Measurements from ENCODE around the gene MYO18A.

The MYO18A gene

DNA sequence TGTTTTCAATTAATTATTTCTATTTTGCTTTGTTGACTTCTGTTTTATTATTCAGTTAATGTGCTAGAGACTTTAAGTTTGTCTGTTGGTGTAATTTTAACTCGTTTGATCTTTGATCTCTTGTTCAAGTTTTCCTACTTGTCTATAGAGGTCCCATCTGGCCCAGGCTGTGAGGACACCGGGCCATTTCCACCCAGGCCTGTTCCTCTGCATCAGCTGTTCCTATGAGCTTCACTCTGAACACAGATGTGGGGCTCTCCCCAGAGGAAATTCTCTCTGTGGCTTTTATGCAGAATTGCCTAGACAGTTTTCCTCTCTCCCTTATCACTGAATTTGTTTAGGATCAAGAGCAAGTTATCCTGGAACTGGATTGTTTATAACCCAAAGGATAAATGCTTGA, 44.7 kb downstream of the MYO18A start:
- no peak for DNase-seq (ENCODE audit: insufficient read length, low spot score)
- no peak for FAIRE-seq

DNA sequence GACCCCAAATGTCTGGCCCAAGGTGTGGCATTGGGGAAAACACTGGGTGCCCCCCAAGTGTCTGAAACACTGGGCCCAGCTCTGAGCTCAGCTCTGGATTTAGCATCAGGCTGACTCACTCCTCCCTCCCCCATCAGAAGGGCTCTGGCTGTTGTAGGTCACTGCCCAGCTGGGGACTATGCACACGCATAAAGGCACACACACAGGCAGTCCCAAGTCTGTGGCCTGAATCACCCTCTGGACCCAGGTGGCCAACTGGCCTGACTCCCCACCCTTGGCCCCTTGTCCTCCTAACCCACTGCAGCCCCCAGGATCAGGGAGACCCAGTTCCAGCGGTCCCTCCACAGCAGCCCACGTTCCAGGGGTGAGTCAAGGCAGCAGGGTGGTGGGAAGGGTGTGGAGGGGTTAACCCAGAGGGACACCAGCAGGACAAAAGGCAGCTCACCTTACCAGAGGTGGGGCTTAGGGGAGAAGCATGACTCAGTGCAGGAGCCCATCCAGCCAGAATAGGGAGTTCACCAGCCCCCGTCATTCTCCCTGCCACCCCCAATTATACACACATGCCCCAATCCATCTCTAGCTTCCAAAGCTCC, 47.0 kb downstream of the MYO18A start:
- DNase-seq (ENCODE audit: insufficient read length, low spot score) (peak; percentile 65), FAIRE-seq (peak; percentile 33)

- peak; percentile 70 for FAIRE-seq
- peak; percentile 31 for DNase-seq (ENCODE audit: insufficient read length, low spot score)
Measured at GRCh38 chr17:29131814-29132682, 48.1 kb downstream of the MYO18A start.

- DNase-seq (ENCODE audit: insufficient read length, low spot score): no peak
- FAIRE-seq: no peak
Measured at GRCh38 chr17:29129731-29130130, 50.5 kb downstream of the MYO18A start.

- FAIRE-seq: no peak
- no peak for DNase-seq (ENCODE audit: insufficient read length, low spot score)
Measured at GRCh38 chr17:29127840-29128239, 52.4 kb downstream of the MYO18A start.

- DNase-seq (ENCODE audit: insufficient read length, low spot score) (no peak), FAIRE-seq (no peak)
Measured at GRCh38 chr17:29126268-29126930, 53.8 kb downstream of the MYO18A start.

GRCh38 chr17:29125651-29126050, 54.5 kb downstream of the MYO18A start:
- FAIRE-seq: no peak
- no peak for DNase-seq (ENCODE audit: insufficient read length, low spot score)

DNA sequence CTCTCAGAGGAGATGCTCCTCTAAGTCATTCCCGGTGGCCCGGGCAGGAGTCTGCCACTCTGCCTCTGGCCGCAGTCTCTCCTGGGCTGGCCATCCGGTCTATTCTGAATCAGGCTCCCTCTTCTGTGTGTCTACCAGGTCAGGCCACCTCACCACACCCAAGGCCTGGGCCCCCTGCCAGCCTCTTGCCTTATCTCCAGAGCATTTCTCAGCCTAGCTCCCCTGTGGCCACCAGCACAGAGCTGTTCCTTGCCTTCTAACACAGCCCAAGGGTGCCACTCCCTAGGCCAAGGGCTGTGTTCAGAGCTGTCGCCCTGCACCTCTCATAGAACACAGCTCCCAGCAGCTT, 55.3 kb downstream of the MYO18A start:
- FAIRE-seq (no peak), DNase-seq (ENCODE audit: insufficient read length, low spot score) (no peak)

GRCh38 chr17:29124135-29124924, 55.9 kb downstream of the MYO18A start:
- peak; percentile 83 for DNase-seq (ENCODE audit: insufficient read length, low spot score)
- no peak for FAIRE-seq

DNA sequence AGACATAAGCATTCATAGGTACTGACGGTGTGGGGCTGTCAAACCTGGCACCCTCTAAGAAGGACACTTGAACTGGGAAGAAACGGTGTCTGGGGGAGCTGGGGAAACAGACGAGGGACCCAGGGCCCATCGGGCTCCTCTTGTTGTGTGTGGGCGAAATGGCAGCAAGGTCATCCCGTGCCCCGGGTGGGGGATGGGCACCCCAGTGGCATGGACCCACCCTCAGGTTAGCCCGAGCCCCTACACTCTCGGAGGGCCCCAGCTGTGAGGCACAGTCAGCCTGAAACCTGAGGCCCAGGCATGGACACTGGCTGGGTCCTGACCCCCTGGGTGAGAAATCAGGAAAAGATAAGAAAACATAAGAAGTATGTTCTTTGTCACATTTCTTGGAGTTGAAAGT, 57.1 kb downstream of the MYO18A start:
- DNase-seq (ENCODE audit: insufficient read length, low spot score) (no peak), FAIRE-seq (no peak)

DNA sequence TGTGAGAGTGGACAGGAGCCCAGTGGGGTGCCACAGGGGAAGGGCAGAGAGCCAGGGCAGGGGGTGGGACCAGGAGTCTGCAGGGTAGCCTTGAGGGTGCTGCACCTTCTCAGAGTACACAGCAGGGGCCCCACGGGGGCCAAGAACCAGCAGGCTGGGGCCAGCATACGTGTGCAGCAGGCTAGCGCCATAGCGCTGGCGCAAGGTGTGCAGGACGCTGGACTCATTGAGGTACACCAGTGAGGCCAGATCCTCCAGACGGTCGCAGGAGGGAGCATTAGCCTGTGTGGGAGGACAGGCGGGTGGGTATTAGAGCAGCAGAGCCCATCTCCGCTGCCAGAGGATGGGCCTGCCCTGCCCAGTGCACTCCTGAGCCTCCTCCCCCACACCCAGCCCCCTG, 58.8 kb downstream of the MYO18A start:
- DNase-seq (ENCODE audit: insufficient read length, low spot score) (no peak), FAIRE-seq (no peak)

GRCh38 chr17:29120433-29120832, 59.8 kb downstream of the MYO18A start:
- DNase-seq (ENCODE audit: insufficient read length, low spot score): no peak
- FAIRE-seq: no peak

DNA sequence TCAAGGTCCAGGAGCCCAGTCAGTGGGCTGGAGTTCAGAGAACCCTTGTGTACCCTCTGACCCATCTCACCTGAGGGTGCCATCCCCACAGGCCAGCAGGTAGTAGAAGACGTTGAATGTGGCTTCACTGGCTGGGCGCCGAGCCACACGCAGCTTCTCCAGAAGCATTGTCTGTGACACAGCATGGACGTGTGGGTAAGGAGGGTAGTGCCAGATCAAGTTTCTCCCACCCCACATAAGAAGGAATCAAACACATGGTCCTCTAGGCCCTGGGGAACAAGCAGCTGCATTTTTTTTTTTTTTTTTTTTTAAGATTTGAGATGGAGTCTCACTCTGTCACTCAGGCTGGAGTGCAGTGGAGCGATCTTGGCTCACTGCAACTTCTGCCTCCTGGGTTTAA, 60.9 kb downstream of the MYO18A start:
- DNase-seq (ENCODE audit: insufficient read length, low spot score) (no peak), FAIRE-seq (no peak)

- DNase-seq (ENCODE audit: insufficient read length, low spot score) (peak; percentile 79), FAIRE-seq (peak; percentile 52)
Measured at GRCh38 chr17:29116804-29117753, 63.1 kb downstream of the MYO18A start.

DNA sequence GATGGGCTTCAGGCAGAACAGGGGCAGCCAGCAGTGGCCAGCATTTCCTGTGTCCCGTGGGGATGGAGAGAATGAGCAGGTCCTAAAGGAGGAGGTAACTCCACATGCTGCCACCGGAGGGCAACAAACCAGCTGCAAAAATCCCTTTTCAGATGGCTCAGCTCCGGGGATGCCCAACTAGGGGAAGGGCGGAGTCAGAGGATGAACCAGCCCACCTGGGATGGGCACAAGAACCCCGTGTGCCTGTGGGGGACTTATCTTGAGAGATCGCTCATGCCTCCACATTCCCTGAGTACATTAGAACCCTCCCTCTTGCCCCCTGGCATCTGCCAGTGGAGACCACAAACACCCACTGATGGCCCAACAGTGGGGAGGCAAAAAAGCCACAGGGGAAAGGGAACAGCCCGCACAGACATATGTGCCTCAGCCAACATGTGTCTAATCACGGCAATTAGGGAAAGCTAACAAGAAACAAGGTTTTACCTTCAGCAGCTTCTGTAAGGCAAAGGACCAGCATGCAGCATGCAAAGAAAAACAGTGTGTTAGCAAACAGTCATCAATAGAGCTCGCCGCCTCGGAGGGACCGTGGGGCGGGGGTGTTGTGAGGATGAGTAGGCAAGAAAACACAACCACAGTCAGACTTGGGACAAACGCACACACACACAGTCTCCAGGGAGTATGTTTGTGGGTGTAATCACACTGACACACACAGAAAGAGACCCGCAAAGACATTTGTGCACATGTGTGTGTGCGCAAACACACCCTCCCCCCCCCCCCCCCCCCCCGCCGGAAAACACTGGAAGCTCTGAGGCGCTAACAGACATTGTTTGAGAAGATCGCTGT, 64.0 kb downstream of the MYO18A start:
- FAIRE-seq (peak; percentile 90), DNase-seq (ENCODE audit: insufficient read length, low spot score) (peak; percentile 71)

GRCh38 chr17:29115435-29115834, 64.8 kb downstream of the MYO18A start:
- no peak for FAIRE-seq
- DNase-seq (ENCODE audit: insufficient read length, low spot score): no peak

DNA sequence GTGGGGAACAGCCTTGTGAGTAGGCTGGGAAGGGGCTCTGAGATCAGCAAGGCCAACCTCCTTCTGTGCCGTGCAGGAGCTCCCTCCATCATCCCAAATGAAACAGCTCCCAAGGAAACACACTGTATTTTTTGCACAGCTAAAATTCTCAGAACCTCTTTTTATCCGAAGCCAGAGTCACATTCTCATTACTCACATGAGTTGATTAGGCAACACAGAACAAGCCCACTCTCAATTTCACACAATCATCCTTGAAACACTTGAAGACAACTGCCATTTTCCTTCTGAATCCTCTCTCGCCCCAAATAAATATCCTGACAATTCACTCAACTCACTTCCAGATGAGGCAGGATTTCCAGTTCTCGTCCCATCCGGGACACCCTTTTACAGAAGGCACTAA, 66.1 kb downstream of the MYO18A start:
- no peak for DNase-seq (ENCODE audit: insufficient read length, low spot score)
- FAIRE-seq: no peak

DNA sequence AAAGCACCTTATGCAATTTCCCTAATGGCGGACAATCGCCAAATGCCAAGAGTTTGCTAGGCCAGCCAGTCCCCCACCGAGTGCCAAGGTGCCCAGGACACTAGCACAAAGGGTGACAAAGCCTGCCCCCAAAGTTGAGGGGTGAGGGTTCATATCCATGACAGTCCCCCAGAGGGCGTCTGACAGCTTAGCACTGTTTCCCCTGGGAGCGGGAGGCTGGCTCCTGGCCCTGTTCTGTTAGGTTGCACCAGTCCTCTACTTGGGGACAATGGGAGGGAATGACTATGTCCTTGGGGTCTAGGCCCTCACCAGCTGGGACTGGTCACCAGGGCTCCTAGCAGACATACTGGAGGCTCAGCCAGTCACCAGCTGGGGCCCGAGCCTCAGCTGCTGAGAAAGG, 66.9 kb downstream of the MYO18A start:
- DNase-seq (ENCODE audit: insufficient read length, low spot score): no peak
- no peak for FAIRE-seq

GRCh38 chr17:29112771-29113295, 67.4 kb downstream of the MYO18A start:
- no peak for DNase-seq (ENCODE audit: insufficient read length, low spot score)
- FAIRE-seq: no peak
